HepG2 (cell line): ENCODE data around the gene STK40. TPM values are rescaled to one million over a fixed set of nuclear protein-coding genes. Genes with fewer than 3 reads are reported as not detected.

ENCODE experiments used
- ATF1 ChIP-seq: IDR thresholded peaks from 2 replicates; pipeline ENCODE4 v1.6.1; 2016; ENCODE audit warnings: mild to moderate bottlenecking, control low read depth
- HINFP ChIP-seq: sonication (generic); formaldehyde crosslinking; IDR thresholded peaks from 2 replicates; pipeline ENCODE4 v1.4.0; 2020; ENCODE audit warnings: low read depth, mild to moderate bottlenecking, missing genetic modification reagents
- LRRFIP1 ChIP-seq: sonication (generic); formaldehyde crosslinking; conservative IDR thresholded peaks from 2 replicates; pipeline ENCODE4 v1.4.0; 2020; ENCODE audit warnings: missing genetic modification reagents
- MED13 ChIP-seq: sonication (generic); formaldehyde crosslinking; IDR thresholded peaks from 2 replicates; pipeline ENCODE4 v1.5.0; 2020; ENCODE audit warnings: missing genetic modification reagents
- MIER3 ChIP-seq: IDR thresholded peaks from 2 replicates; pipeline ENCODE4 v1.6.1; 2016; ENCODE audit warnings: missing compliant biosample characterization, borderline replicate concordance
- PHF20 ChIP-seq: sonication (generic); formaldehyde crosslinking; IDR thresholded peaks from 2 replicates; pipeline ENCODE4 v1.5.0; 2020; ENCODE audit warnings: mild to moderate bottlenecking, missing genetic modification reagents
- RBAK ChIP-seq: sonication (generic); formaldehyde crosslinking; IDR thresholded peaks from 2 replicates; pipeline ENCODE4 v1.5.1; 2020; ENCODE audit warnings: mild to moderate bottlenecking, missing genetic modification reagents
- RNF2 ChIP-seq: fragments of 450-650 bp; conservative IDR thresholded peaks from 2 replicates; pipeline ENCODE4 v1.6.1; 2016; ENCODE audit warnings: low read depth
- SRY ChIP-seq: sonication (generic); formaldehyde crosslinking; IDR thresholded peaks from 2 replicates; pipeline ENCODE4 v1.8.0; 2022; ENCODE audit warnings: mild to moderate bottlenecking, missing genetic modification reagents
- ZBTB3 ChIP-seq: sonication (generic); formaldehyde crosslinking; IDR thresholded peaks from 2 replicates; pipeline ENCODE4 v1.4.0; 2020; ENCODE audit warnings: low read depth, mild to moderate bottlenecking, moderate library complexity, missing genetic modification reagents, borderline replicate concordance
- ZC3H13 ChIP-seq: sonication (generic); formaldehyde crosslinking; IDR thresholded peaks from 2 replicates; pipeline ENCODE4 v1.8.1; 2023; ENCODE audit warnings: mild to moderate bottlenecking, missing genetic modification reagents, moderate library complexity
- ZNF205 ChIP-seq: IDR thresholded peaks from 2 replicates; pipeline ENCODE4 v1.6.1; 2018; ENCODE audit warnings: missing biosample characterization, missing genetic modification reagents
- ZNF24 ChIP-seq: fragments of 450-650 bp; IDR thresholded peaks from 2 replicates; pipeline ENCODE4 v1.6.1; 2017; ENCODE audit warnings: antibody characterized with exemption, mild to moderate bottlenecking
- ZNF292 ChIP-seq: sonication (generic); formaldehyde crosslinking; IDR thresholded peaks from 2 replicates; pipeline ENCODE4 v1.8.1; 2022; ENCODE audit warnings: mild to moderate bottlenecking, low read depth, missing genetic modification reagents, borderline replicate concordance
- ZSCAN22 ChIP-seq: sonication (generic); formaldehyde crosslinking; IDR thresholded peaks from 2 replicates; pipeline ENCODE4 v1.4.0; 2020; ENCODE audit warnings: mild to moderate bottlenecking, missing genetic modification reagents
- polyA plus RNA-seq, 8 experiments: library from polyadenylated mRNA; depleted of rRNA in 3 of 8; stranded (reverse) in 7 of 8; unstranded in 1 of 8; fragments of >200 nt; fragmentation: Illumina TruSeq in 4 of 8; extraction: Trizol in 4 of 8; gene quantifications; 2 replicates each; pipeline versions ENCODE4 v1.2.1 to v1.2.3, GENCODE V29; 2011 to 2016; ENCODE audit warnings: low read depth in 4 of 8, missing spikeins in 1 of 8, mixed read lengths in 1 of 8; ENCODE audit not compliant: insufficient read depth in 1 of 8
- total RNA-seq, 5 experiments: library from RNA; depleted of rRNA; stranded (reverse); fragments of >200 nt; fragmentation: Illumina TruSeq; extraction: Trizol; gene quantifications; 2 replicates each; pipeline ENCODE4 v1.2.3, GENCODE V29; 2016; ENCODE audit warnings: low read depth in 1 of 5
- TF ChIP-seq, protein P1 (sequence below): sonication (generic); formaldehyde crosslinking; IDR thresholded peaks from 2 replicates; pipeline ENCODE4 v1.4.0; 2020; ENCODE audit warnings: missing genetic modification reagents
- TF ChIP-seq, protein P2 (sequence below): sonication (generic); formaldehyde crosslinking; IDR thresholded peaks from 2 replicates; pipeline ENCODE4 v1.9.0; 2021; ENCODE audit warnings: missing genetic modification reagents, mild to moderate bottlenecking, borderline replicate concordance

STK40 gene
- total and polyA plus RNA-seq, 2 of the 13 experiments (the other 11 are each of a cell fraction or from before 2014, with no cell fraction given): 33.8 to 35.1 TPM

- TF ChIP-seq ZC3H13 (CRISPR knock-in tag) (no peak), SRY (CRISPR knock-in tag) (no peak), PHF20 (CRISPR knock-in tag) (no peak), ZNF24 (no peak), MED13 (CRISPR knock-in tag) (no peak; the same call in 1 of the 2 replicates), LRRFIP1 (CRISPR knock-in tag) (no peak), MIER3 (CRISPR knock-in tag) (no peak), ZNF205 (CRISPR knock-in tag) (no peak), RBAK (CRISPR knock-in tag) (no peak), ATF1 (no peak), ZSCAN22 (no peak), RNF2 (no peak; the same call in 1 of the 2 replicates), HINFP (CRISPR knock-in tag) (no peak), ZBTB3 (no peak), ZNF292 (CRISPR knock-in tag) (no peak)
- TF ChIP-seq, protein P1, sequence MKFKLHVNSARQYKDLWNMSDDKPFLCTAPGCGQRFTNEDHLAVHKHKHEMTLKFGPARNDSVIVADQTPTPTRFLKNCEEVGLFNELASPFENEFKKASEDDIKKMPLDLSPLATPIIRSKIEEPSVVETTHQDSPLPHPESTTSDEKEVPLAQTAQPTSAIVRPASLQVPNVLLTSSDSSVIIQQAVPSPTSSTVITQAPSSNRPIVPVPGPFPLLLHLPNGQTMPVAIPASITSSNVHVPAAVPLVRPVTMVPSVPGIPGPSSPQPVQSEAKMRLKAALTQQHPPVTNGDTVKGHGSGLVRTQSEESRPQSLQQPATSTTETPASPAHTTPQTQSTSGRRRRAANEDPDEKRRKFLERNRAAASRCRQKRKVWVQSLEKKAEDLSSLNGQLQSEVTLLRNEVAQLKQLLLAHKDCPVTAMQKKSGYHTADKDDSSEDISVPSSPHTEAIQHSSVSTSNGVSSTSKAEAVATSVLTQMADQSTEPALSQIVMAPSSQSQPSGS (CRISPR knock-in tag): no peak
- TF ChIP-seq, protein P2, sequence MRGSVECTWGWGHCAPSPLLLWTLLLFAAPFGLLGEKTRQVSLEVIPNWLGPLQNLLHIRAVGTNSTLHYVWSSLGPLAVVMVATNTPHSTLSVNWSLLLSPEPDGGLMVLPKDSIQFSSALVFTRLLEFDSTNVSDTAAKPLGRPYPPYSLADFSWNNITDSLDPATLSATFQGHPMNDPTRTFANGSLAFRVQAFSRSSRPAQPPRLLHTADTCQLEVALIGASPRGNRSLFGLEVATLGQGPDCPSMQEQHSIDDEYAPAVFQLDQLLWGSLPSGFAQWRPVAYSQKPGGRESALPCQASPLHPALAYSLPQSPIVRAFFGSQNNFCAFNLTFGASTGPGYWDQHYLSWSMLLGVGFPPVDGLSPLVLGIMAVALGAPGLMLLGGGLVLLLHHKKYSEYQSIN (CRISPR knock-in tag): no peak
These were observed 16.1 kb upstream of the STK40 start (continued) for GRCh38 chr1:36401602-36402503.
